ENCODE measurements around the gene VN1R5. TPM values are rescaled to one million over a fixed set of nuclear protein-coding genes. Genes with fewer than 3 reads are reported as not detected.

Gene VN1R5
- total RNA-seq, 1 experiment from 2014 or later: not detected

DNA sequence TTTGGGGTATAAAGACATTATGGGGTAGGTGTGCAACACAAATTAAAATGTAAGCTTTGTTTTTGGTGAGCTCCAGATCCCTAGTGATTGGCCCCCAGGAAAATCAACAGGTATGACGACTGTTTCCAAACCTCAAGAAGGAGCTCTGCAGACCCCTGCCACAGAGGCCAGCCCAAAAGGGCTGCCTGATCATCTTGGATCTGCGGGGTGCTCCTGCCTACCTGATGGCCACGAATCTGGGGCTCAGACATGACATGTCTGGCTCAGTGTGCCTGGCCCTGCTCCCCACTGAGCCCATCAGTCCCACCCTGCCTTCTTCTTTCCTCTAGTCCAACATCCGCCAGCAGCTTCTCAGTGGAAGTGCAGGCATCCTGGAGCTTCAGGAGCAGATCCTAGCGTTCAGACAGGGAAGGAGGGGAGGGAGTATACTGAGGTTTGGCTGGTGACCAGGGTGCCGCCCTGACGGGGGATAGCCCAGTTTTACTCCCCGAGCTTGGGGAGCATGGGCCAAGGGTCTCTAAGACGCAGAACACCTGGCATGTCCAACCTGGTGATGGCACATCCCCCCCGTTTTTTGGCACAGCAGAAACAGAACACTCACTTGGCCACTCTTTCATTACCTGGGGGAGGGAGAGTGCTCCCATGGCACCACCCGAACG, 44.0 kb downstream of the VN1R5 start:
- ChIA-PET CTCF (no interaction called here), RAD21 (ENCODE audit: low non-redundant PET in 1 of 2, low total read pairs in 2 of 2, uncharacterized antibody in 2 of 2, unreplicated experiment in 2 of 2) (no interaction called here), POLR2A (no interaction called here)
- H3K4me1 ChIP-seq (ENCODE audit: control insufficient read depth in 1 of 2, insufficient read depth in 2 of 2, low read length in 2 of 2): no peaks in the 10 kb centered on the region
- H4K20me1 ChIP-seq (ENCODE audit: insufficient read depth): no peaks in the 10 kb centered on the region
- no peaks in the 10 kb centered on the region for H3K79me2 ChIP-seq (ENCODE audit: insufficient read depth, low read length)
- DNase-seq (ENCODE audit: low read depth, low spot score) (no peak), ATAC-seq (no peak)
- no peak overlapping the region for H3K4me3 ChIP-seq (replicated peaks in 1 of 2; ENCODE audit: low read depth in 1 of 2, low read length in 2 of 2)
- H3K27ac ChIP-seq (ENCODE audit: low read depth, low read length): no peak overlapping the region
- no TSS peak for BruUV-seq (replicated peaks)
- no peaks in the 10 kb centered on the region for H3K9me2 ChIP-seq (ENCODE audit: insufficient read depth)
- H3K9ac ChIP-seq (ENCODE audit: low read length): no peak overlapping the region
- H3K36me3 ChIP-seq (ENCODE audit: control insufficient read depth in 1 of 2, insufficient read depth in 2 of 2, low read length in 2 of 2): peaks cover 15 to 18% of the 10 kb centered on the region in 2 experiments; a peak in 3 of 4 replicates
- intact Hi-C loops (cut with micrococcal nuclease): no loop called here
- H3K27me3 ChIP-seq (ENCODE audit: insufficient read depth, low read length): no peaks in the 10 kb centered on the region
- no peaks in the 10 kb centered on the region for H3K9me3 ChIP-seq (ENCODE audit: control insufficient read depth in 1 of 2, insufficient read depth in 1 of 2, low read depth in 1 of 2, low read length in 2 of 2)
- no peak for TF ChIP-seq JUND (IDR thresholded peaks at IDR 0.05)
- TF ChIP-seq, protein P1, sequence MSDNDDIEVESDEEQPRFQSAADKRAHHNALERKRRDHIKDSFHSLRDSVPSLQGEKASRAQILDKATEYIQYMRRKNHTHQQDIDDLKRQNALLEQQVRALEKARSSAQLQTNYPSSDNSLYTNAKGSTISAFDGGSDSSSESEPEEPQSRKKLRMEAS (IDR thresholded peaks at IDR 0.05): no peak
- TF ChIP-seq, protein P2, sequence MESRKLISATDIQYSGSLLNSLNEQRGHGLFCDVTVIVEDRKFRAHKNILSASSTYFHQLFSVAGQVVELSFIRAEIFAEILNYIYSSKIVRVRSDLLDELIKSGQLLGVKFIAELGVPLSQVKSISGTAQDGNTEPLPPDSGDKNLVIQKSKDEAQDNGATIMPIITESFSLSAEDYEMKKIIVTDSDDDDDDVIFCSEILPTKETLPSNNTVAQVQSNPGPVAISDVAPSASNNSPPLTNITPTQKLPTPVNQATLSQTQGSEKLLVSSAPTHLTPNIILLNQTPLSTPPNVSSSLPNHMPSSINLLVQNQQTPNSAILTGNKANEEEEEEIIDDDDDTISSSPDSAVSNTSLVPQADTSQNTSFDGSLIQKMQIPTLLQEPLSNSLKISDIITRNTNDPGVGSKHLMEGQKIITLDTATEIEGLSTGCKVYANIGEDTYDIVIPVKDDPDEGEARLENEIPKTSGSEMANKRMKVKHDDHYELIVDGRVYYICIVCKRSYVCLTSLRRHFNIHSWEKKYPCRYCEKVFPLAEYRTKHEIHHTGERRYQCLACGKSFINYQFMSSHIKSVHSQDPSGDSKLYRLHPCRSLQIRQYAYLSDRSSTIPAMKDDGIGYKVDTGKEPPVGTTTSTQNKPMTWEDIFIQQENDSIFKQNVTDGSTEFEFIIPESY (IDR thresholded peaks at IDR 0.05; ENCODE audit: extremely low read depth, insufficient replicate concordance, low read length): no peak
- TF ChIP-seq SIN3A (IDR thresholded peaks at IDR 0.05; ENCODE audit: low read depth): no peak
- no peak for TF ChIP-seq YY1 (IDR thresholded peaks at IDR 0.05; ENCODE audit: extremely low read depth, insufficient replicate concordance, low read depth, low read length)
- TF ChIP-seq, protein P3, sequence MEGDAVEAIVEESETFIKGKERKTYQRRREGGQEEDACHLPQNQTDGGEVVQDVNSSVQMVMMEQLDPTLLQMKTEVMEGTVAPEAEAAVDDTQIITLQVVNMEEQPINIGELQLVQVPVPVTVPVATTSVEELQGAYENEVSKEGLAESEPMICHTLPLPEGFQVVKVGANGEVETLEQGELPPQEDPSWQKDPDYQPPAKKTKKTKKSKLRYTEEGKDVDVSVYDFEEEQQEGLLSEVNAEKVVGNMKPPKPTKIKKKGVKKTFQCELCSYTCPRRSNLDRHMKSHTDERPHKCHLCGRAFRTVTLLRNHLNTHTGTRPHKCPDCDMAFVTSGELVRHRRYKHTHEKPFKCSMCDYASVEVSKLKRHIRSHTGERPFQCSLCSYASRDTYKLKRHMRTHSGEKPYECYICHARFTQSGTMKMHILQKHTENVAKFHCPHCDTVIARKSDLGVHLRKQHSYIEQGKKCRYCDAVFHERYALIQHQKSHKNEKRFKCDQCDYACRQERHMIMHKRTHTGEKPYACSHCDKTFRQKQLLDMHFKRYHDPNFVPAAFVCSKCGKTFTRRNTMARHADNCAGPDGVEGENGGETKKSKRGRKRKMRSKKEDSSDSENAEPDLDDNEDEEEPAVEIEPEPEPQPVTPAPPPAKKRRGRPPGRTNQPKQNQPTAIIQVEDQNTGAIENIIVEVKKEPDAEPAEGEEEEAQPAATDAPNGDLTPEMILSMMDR (IDR thresholded peaks at IDR 0.05 in 2 of 3, conservative IDR thresholded peaks at IDR 0.05 in 1 of 3; ENCODE audit: borderline replicate concordance in 1 of 3, insufficient read depth in 1 of 3, low read depth in 2 of 3, low read length in 2 of 3): no peak
- H2AFZ ChIP-seq (ENCODE audit: low read depth, low read length, poor library complexity, severe bottlenecking): no peak overlapping the region
- no peak overlapping the region for H3K4me2 ChIP-seq (ENCODE audit: low read length)
